ENCODE data around the gene NOP9. TPM values are rescaled to one million over a fixed set of nuclear protein-coding genes. Genes with fewer than 3 reads are reported as not detected.

Gene NOP9
- total and polyA plus RNA-seq, 2 experiments from 2014 or later: 3.7 to 13.2 TPM

- no peaks in the 10 kb centered on the region for H3K27me3 ChIP-seq
- no peak overlapping the region for H2AFZ ChIP-seq
- H3K4me1 ChIP-seq (ENCODE audit: insufficient read depth): no peaks in the 10 kb centered on the region
- H3K9me2 ChIP-seq (replicated peaks; ENCODE audit: insufficient read depth): no peaks in the 10 kb centered on the region
- no peaks in the 10 kb centered on the region for H3K9me3 ChIP-seq (ENCODE audit: low read depth)
- no peaks in the 10 kb centered on the region for H3K79me2 ChIP-seq
- H3K4me3 ChIP-seq: no peak overlapping the region
- TF ChIP-seq EZH2 (IDR thresholded peaks at IDR 0.05; ENCODE audit: borderline replicate concordance) (no peak), EZH2phosphoT487 (IDR thresholded peaks at IDR 0.05; ENCODE audit: low read depth, severe bottlenecking, unreplicated experiment) (no peak), CTCF (IDR thresholded peaks at IDR 0.05; ENCODE audit: poor library complexity) (no peak)
- H3K4me2 ChIP-seq: no peak overlapping the region
- no peak overlapping the region for H3K27ac ChIP-seq
- no peaks in the 10 kb centered on the region for H4K20me1 ChIP-seq (ENCODE audit: insufficient read depth, poor library complexity, severe bottlenecking)
- no peaks in the 10 kb centered on the region for H3K36me3 ChIP-seq (replicated peaks; ENCODE audit: insufficient read depth, low read depth)
- 86% methylated on average over 3 of the region's 3 CpGs for WGBS (ENCODE audit: low lambda C conversion rate, missing lambda C conversion rate)
- DNase-seq (ENCODE audit: low spot score): no peak
Measured at GRCh38 chr14:24282736-24283135, 16.9 kb upstream of the NOP9 start.

DNA sequence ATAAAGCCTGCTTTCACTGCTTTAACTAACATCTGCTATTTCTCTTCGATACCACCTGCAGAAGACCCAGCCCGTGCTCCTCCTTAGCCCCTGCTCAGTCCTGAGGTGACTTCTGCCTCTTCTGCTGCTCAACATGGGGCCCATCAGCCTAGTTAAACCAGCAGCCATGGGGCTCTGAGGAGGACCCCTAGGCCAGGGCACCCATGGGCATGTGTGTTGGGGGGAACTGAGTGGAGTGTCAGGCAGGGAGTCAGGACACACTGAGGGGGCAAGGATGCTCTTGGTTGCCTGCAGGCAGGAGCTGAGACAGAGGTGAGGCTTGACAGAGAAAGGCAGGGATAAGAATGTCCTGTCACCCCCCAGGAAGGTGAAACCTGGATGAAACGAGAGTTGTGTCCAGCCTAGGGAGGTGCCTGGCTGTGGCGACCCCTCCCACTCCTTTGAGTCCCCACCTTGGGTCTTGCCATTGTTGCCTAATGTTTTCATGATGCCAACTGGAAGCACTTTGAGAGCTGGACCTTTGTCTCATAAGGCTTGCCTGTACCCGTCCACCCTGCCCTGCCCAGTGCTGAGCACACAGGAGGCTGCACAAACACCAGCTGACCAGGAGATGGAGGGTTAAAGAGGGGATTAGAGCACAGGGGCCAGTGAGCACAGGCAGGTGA is 15.7 kb upstream of the NOP9 start:
- no peak overlapping the region for H2AFZ ChIP-seq
- H3K9me2 ChIP-seq (replicated peaks; ENCODE audit: insufficient read depth): no peaks in the 10 kb centered on the region
- H3K4me2 ChIP-seq: no peak overlapping the region
- no peaks in the 10 kb centered on the region for H4K20me1 ChIP-seq (ENCODE audit: insufficient read depth, poor library complexity, severe bottlenecking)
- WGBS (ENCODE audit: low lambda C conversion rate, missing lambda C conversion rate): 86% methylated on average over 5 of the region's 5 CpGs
- H3K36me3 ChIP-seq (replicated peaks; ENCODE audit: insufficient read depth, low read depth): no peaks in the 10 kb centered on the region
- H3K27me3 ChIP-seq: no peaks in the 10 kb centered on the region
- H3K4me1 ChIP-seq (ENCODE audit: insufficient read depth): no peaks in the 10 kb centered on the region
- TF ChIP-seq CTCF (IDR thresholded peaks at IDR 0.05; ENCODE audit: poor library complexity) (no peak), EZH2phosphoT487 (IDR thresholded peaks at IDR 0.05; ENCODE audit: low read depth, severe bottlenecking, unreplicated experiment) (no peak), EZH2 (IDR thresholded peaks at IDR 0.05; ENCODE audit: borderline replicate concordance) (no peak)
- DNase-seq (ENCODE audit: low spot score): no peak
- H3K4me3 ChIP-seq: no peak overlapping the region
- no peaks in the 10 kb centered on the region for H3K9me3 ChIP-seq (ENCODE audit: low read depth)
- H3K79me2 ChIP-seq: no peaks in the 10 kb centered on the region
- H3K27ac ChIP-seq: no peak overlapping the region

DNA sequence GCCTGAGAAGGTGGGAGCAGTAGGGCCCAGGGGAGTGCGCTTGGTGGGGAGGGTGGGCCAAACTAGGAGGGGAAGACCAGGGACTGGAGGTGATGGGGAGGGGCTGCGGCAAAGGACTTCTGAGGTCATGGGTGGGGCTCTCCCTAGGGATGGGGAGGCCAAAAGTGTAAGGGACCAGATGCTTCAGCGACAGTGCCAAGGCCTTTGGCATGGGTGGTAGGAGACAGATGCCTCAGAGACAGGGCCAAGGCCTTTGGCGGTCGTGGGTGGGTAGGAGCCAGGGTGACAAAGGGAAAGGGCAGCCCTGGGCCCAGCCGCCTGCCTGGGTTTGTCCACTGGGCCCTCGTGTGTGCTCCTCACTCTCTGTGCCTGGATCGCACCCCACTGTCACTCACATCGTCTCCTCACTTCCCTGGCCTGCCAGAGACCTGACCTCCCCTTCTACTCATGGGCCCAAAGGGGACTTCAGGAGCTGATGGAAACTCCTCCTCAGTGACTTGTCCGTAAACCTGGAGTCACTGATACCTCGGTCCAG is 15.1 kb upstream of the NOP9 start:
- Histone ChIP-seq H3K9me2 (replicated peaks; ENCODE audit: insufficient read depth) (no peaks in the 10 kb centered on the region), H3K4me3 (no peak overlapping the region), H3K9me3 (ENCODE audit: low read depth) (no peaks in the 10 kb centered on the region), H3K79me2 (no peaks in the 10 kb centered on the region), H2AFZ (no peak overlapping the region), H3K4me2 (no peak overlapping the region), H3K27ac (no peak overlapping the region), H4K20me1 (ENCODE audit: insufficient read depth, poor library complexity, severe bottlenecking) (no peaks in the 10 kb centered on the region), H3K36me3 (replicated peaks; ENCODE audit: insufficient read depth, low read depth) (no peaks in the 10 kb centered on the region), H3K27me3 (no peaks in the 10 kb centered on the region), H3K4me1 (ENCODE audit: insufficient read depth) (no peaks in the 10 kb centered on the region)
- no peak for TF ChIP-seq EZH2 (IDR thresholded peaks at IDR 0.05; ENCODE audit: borderline replicate concordance)
- no peak for TF ChIP-seq CTCF (IDR thresholded peaks at IDR 0.05; ENCODE audit: poor library complexity)
- TF ChIP-seq EZH2phosphoT487 (IDR thresholded peaks at IDR 0.05; ENCODE audit: low read depth, severe bottlenecking, unreplicated experiment): no peak
- 93% methylated on average over 11 of the region's 11 CpGs for WGBS (ENCODE audit: low lambda C conversion rate, missing lambda C conversion rate)
- no peak for DNase-seq (ENCODE audit: low spot score)

Data from hepatocyte (in vitro differentiated cells).